Kidney epithelial cell (primary cell): ENCODE results near the gene CCDC158. TPM values are rescaled to one million over a fixed set of nuclear protein-coding genes. Genes with fewer than 3 reads are reported as not detected.
A peak's percentile ranks its signal among the peaks of the same experiment; 100 is the strongest.

Experiments
- DNase-seq: peaks from one replicate; pipeline ENCODE4 v3.0.0-alpha.2; 2010; ENCODE audit warnings: low read depth
- H3K27me3 ChIP-seq: 2 replicates; pipeline ENCODE4 v1.6.0; 2011; ENCODE audit warnings: low read length; ENCODE audit not compliant: control insufficient read depth, insufficient read depth
- H3K36me3 ChIP-seq: 2 replicates; pipeline ENCODE4 v1.5.1; 2011; ENCODE audit warnings: low read length; ENCODE audit not compliant: control insufficient read depth, insufficient read depth
- H3K4me3 ChIP-seq: 2 replicates; pipeline ENCODE4 v1.5.1; 2011; ENCODE audit warnings: low read depth, mild to moderate bottlenecking, control low read depth, low read length
- total RNA-seq: library from RNA; depleted of rRNA; stranded (reverse); fragments of >200 nt; gene quantifications from 2 replicates; pipeline ENCODE4 v1.2.3, GENCODE V29; 2015
- TF ChIP-seq, protein P1 (sequence below): IDR thresholded peaks from 2 replicates; pipeline ENCODE4 v1.5.1; 2011; ENCODE audit warnings: mild to moderate bottlenecking, moderate library complexity, low read length, control low read depth, inconsistent platforms; ENCODE audit not compliant: insufficient read depth, poor library complexity, severe bottlenecking

CCDC158 gene
- total RNA-seq, result 0.34 and 0.84 TPM in 2 replicates

DNA sequence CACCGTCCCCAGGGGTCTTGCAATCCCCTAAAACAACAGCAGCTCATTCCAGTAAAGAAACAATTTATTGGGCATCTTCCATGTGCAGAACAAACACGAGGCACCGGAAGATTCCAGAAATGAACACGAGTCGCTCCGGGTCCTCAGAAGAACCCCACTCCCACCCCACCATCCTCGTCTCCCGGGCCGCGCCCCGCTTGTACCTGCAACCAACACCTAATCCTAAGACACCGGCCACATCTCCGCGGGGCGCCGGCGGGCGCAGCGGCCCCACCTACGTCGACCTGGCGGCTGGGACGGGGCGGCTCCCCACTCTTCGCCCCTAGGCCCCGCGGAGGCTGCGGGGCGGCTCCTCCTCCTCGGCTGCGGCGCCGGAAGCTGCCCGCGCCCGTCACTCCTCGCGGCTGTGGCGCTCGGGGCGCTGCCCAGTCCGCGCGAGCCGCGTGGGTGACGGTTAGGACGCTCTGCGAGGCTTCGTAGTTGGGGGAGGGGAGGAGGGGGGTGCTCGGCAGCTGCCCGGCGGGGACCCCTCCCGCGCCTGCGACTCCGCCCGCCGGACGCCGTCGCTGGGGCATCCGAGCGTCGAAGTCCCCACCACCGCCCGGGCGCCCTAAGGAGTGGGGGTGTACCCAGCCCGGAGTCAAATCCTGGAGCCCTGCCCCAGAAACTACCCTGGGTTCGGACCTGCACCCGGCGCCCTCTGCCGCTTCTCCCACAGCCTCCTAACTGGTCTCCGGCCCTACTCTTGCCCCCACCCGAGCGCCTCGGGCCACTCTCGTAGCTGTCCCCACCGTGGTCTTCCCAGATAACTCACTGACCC is at the start of gene CCDC158:
TSS of gene CCDC158 (minus strand) at position 380 of the 820 bp plus-strand sequence. CDS start 17,934 bp downstream, outside the sequence.
- H3K4me3 ChIP-seq, result peak within 1 kb of the TSS; percentile 49
- H3K27me3 ChIP-seq, result no peaks in the 10 kb centered on the region
- no peaks in the 10 kb centered on the region for H3K36me3 ChIP-seq
- TF ChIP-seq, protein P1, sequence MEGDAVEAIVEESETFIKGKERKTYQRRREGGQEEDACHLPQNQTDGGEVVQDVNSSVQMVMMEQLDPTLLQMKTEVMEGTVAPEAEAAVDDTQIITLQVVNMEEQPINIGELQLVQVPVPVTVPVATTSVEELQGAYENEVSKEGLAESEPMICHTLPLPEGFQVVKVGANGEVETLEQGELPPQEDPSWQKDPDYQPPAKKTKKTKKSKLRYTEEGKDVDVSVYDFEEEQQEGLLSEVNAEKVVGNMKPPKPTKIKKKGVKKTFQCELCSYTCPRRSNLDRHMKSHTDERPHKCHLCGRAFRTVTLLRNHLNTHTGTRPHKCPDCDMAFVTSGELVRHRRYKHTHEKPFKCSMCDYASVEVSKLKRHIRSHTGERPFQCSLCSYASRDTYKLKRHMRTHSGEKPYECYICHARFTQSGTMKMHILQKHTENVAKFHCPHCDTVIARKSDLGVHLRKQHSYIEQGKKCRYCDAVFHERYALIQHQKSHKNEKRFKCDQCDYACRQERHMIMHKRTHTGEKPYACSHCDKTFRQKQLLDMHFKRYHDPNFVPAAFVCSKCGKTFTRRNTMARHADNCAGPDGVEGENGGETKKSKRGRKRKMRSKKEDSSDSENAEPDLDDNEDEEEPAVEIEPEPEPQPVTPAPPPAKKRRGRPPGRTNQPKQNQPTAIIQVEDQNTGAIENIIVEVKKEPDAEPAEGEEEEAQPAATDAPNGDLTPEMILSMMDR, result no peak
- DNase-seq, result no peak

DNA sequence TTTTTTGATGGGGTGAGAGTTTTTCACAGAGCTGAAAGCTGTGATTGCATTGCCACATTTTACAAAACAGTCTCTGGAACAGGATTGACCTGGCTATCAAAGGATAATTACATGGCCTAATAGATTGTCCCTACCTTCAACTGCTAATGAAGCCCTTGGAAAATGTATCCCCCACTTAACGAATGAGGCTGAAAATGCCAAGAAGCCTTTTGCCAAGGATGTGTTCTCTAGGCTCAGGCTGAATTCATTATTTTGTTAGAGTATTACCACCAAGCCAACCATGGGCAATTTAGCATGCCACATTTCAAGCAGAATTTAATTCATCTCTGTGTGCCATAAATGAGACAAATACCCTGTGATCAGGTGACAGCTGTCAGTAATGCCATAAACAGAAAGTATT is 49.6 kb upstream of the CCDC158 start:
- Histone ChIP-seq H3K4me3 (no peak overlapping the region), H3K27me3 (no peaks in the 10 kb centered on the region), H3K36me3 (no peaks in the 10 kb centered on the region)
- DNase-seq, result no peak
- TF ChIP-seq, protein P1, result no peak

DNA sequence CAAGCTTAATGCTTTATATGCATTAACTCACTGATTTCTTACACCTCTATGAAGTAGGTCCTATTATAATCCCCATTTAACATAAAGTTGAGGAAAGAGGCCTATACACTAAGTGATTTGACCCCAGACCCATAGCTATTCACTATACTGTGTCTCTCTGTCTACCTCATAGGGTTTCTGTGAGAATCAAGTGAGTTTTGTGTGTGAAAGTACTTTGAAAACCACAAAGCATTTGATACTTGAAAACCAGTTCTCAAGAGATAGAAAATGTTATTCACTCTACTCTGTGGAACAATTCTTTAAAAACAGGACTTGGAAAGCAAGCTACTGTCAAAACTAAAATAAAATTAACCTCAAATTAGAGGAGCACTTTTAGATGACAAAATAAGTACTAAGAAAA is 49.1 kb upstream of the CCDC158 start:
- Histone ChIP-seq H3K4me3 (no peak overlapping the region), H3K36me3 (no peaks in the 10 kb centered on the region), H3K27me3 (no peaks in the 10 kb centered on the region)
- no peak for DNase-seq
- TF ChIP-seq, protein P1, result no peak

DNA sequence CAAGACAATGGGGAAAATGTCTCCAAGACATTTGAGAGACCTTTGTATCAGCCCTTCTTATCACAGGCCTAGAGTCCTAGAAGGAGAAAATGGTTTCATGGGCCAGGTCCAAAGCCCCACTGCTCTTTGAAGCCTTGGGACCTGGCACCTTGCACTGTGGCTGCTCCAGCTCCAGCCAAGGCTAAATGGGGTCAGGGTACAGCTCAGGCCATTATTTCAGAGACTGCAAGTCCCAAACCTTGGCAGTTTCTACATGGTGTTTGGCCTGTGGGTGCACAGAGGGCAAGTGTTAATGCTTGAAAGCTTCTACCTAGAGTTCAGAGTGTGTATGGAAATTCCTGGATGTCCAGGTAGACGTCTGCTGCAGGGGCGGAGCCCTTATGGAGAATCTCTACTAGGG is 42.6 kb upstream of the CCDC158 start:
- TF ChIP-seq, protein P1, result no peak
- DNase-seq, result no peak
- Histone ChIP-seq H3K4me3 (no peak overlapping the region), H3K27me3 (no peaks in the 10 kb centered on the region), H3K36me3 (no peaks in the 10 kb centered on the region)

DNA sequence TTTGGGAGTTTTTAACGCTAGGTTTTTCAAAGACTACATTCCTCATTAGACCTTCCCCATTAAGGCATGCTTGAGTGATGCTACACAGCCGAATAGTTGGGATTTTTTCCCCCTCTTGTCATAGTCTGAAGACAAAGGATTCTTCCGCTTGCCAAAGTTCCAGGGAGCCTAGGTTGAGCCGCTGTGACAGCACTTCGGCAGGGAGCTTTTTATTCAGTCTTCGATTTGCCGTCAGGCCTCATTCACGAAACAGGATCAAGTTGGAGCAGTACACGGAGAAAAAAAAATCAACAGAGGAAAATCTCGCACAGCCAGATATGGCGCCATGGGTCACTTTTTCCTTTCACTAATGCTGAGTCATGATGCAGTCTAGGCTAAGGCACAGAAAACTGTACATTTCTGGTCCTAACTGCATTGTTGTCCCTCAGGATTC is 38.4 kb upstream of the CCDC158 start:
- peak; percentile 87 for DNase-seq
- no peaks in the 10 kb centered on the region for H3K27me3 ChIP-seq
- no peak overlapping the region for H3K4me3 ChIP-seq
- TF ChIP-seq, protein P1, result no peak
- no peaks in the 10 kb centered on the region for H3K36me3 ChIP-seq
